ENCODE measurements around the gene STN1. TPM values are rescaled to one million over a fixed set of nuclear protein-coding genes. Genes with fewer than 3 reads are reported as not detected.

The STN1 gene
- total RNA-seq, 1 experiment from 2014 or later: 72.5 TPM

Other genes starting within 250 kb of the STN1 start
- gene SH3PXD2A, start 62.6 kb downstream of the STN1 start, total RNA-seq (2014; rRNA removed; shearing (Covaris generic)): 9.7 and 10.7 TPM in 2 replicates
- gene SLK, start 49.0 kb upstream of the STN1 start, total RNA-seq (2014; rRNA removed; shearing (Covaris generic)): 51.6 and 64.0 TPM in 2 replicates
- 2.0 and 2.6 TPM in 2 replicates for gene COL17A1, start 167.7 kb upstream of the STN1 start, total RNA-seq (2014; rRNA removed; shearing (Covaris generic))
- gene SFR1, start 204.0 kb upstream of the STN1 start, total RNA-seq (2014; rRNA removed; shearing (Covaris generic)): 12.0 and 13.3 TPM in 2 replicates

All from RPMI7951 (cell line).